GM12878 (cell line): ENCODE data around the gene NELFB. TPM values are rescaled to one million over a fixed set of nuclear protein-coding genes. Genes with fewer than 3 reads are reported as not detected.

Experiments
- ATAC-seq: fragments of 200-7000 bp; cut with Tn5 transposase; 3 replicates; pipeline ENCODE4 v1.9.1; 2020; ENCODE audit warnings: mild to moderate bottlenecking, moderate library complexity
- BruUV-seq: library from RNA; stranded (reverse); fragments of 400-500 nt; replicated peaks from 2 replicates; lab custom pipeline; 2021; lab: Mats Ljungman, UMichigan
- CTCF ChIA-PET: fragments of 300-600 bp; sonication (Branson Sonifier 250); formaldehyde crosslinking; extraction: SDS; loops from one replicate; lab custom pipeline; 2021; ENCODE audit warnings: inconsistent platforms; lab: Yijun Ruan, JAX
- POLR2A ChIA-PET: fragments of 350-600 bp; formaldehyde crosslinking; extraction: SDS; loops from one replicate; lab custom pipeline; 2021; ENCODE audit warnings: inconsistent platforms; lab: Charles Lee
- RAD21 ChIA-PET: fragments of 300-600 bp; sonication (Branson Sonifier 250); formaldehyde crosslinking; loops from one replicate; lab custom pipeline; 2023; ENCODE audit warnings: antibody characterized with exemption; ENCODE audit not compliant: unreplicated experiment; lab: Charles Lee
- SMC1A ChIA-PET: fragments of 300-600 bp; sonication (Branson Sonifier 250); formaldehyde crosslinking; loops from one replicate; lab custom pipeline; 2023; ENCODE audit not compliant: unreplicated experiment, uncharacterized antibody; lab: Charles Lee
- DNase-seq: peaks from one replicate; pipeline ENCODE4 v3.0.0-alpha.2; 2011; ENCODE audit warnings: low read depth, low spot score
- FAIRE-seq: peaks from 3 replicates; lab custom pipeline; 2011; peaks lifted over from hg19 to GRCh38; lab: Jason Lieb, UNC
- H2AFZ ChIP-seq: 2 replicates; pipeline ENCODE4 v1.6.0; 2011; ENCODE audit warnings: low read depth, low read length, control low read depth; ENCODE audit not compliant: control insufficient read depth
- H3K27ac ChIP-seq: 2 replicates; pipeline ENCODE4 v1.5.1; 2011; ENCODE audit warnings: control low read depth; ENCODE audit not compliant: control insufficient read depth, insufficient read depth
- H3K27me3 ChIP-seq, 2 experiments: replicated peaks in 1 of 2; 2 replicates each; pipeline versions ENCODE4 v1.6.0 to v1.6.1; 2011; ENCODE audit warnings: low read length in 1 of 2; ENCODE audit not compliant: control insufficient read depth in 2 of 2, insufficient read depth in 2 of 2
- H3K36me3 ChIP-seq, 2 experiments: 2 replicates each; pipeline ENCODE4 v1.5.1; 2011; ENCODE audit warnings: low read length in 1 of 2; ENCODE audit not compliant: control insufficient read depth in 2 of 2, insufficient read depth in 2 of 2
- H3K4me1 ChIP-seq: 2 replicates; pipeline ENCODE4 v1.6.1; 2011; ENCODE audit warnings: mild to moderate bottlenecking, low read length, moderate library complexity, mixed read lengths; ENCODE audit not compliant: control insufficient read depth, insufficient read depth
- H3K4me2 ChIP-seq: 2 replicates; pipeline ENCODE4 v1.6.0; 2011; ENCODE audit warnings: control low read depth; ENCODE audit not compliant: control insufficient read depth, insufficient read depth
- H3K4me3 ChIP-seq: fragments of 200-600 bp; sonication (generic); 2 replicates; pipeline ENCODE4 v1.5.1; 2016
- H3K79me2 ChIP-seq: 2 replicates; pipeline ENCODE4 v1.6.0; 2011; ENCODE audit warnings: low read length; ENCODE audit not compliant: control insufficient read depth, insufficient read depth
- H3K9ac ChIP-seq: 2 replicates; pipeline ENCODE4 v1.8.0; 2011; ENCODE audit warnings: low read length, control low read depth, mixed read lengths; ENCODE audit not compliant: control insufficient read depth, insufficient read depth
- H3K9me3 ChIP-seq: replicated peaks from 3 replicates; pipeline ENCODE4 v1.5.1; 2011; ENCODE audit warnings: mild to moderate bottlenecking, low read length; ENCODE audit not compliant: control insufficient read depth, insufficient read depth
- H4K20me1 ChIP-seq: 2 replicates; pipeline ENCODE4 v1.6.0; 2011; ENCODE audit not compliant: control insufficient read depth, insufficient read depth
- EED ChIP-seq: sonication (generic); IDR thresholded peaks from 2 replicates; pipeline ENCODE4 v1.6.1; 2016; ENCODE audit warnings: antibody characterized with exemption, low read depth
- NKRF ChIP-seq: fragments of 450-650 bp; conservative IDR thresholded peaks from 2 replicates; pipeline ENCODE4 v1.6.1; 2017; ENCODE audit warnings: mild to moderate bottlenecking, moderate library complexity
- PAX8 ChIP-seq: fragments of 450-650 bp; IDR thresholded peaks from 2 replicates; pipeline ENCODE4 v1.6.1; 2017; ENCODE audit warnings: mild to moderate bottlenecking, moderate library complexity
- SMARCA5 ChIP-seq: fragments of 450-650 bp; IDR thresholded peaks from 2 replicates; pipeline ENCODE4 v1.6.1; 2017; ENCODE audit warnings: mild to moderate bottlenecking
- ZNF217 ChIP-seq: fragments of 450-650 bp; IDR thresholded peaks from 2 replicates; pipeline ENCODE4 v1.6.1; 2017; ENCODE audit warnings: antibody characterized with exemption, mild to moderate bottlenecking
- WGBS: methylation state at CpG from one replicate; pipeline ENCODE4 v1.1.6; 2016; ENCODE audit warnings: low lambda C conversion rate; ENCODE audit not compliant: insufficient replicate concordance, insufficient coverage; ENCODE audit errors: missing lambda C conversion rate; 5-methylcytosine and 5-hydroxymethylcytosine counted together
- in situ Hi-C: fragments of 300-500 bp; cut with MboI; formaldehyde crosslinking; loops from 9 replicates; pipeline ENCODE4 v1.14.3; 2018; ENCODE audit warnings: mixed read lengths
- intact Hi-C: fragments of 100-400 bp; cut with micrococcal nuclease; formaldehyde crosslinking; loops from one replicate; pipeline ENCODE4 v1.14.2; 2022; ENCODE audit not compliant: unreplicated experiment
- polyA plus RNA-seq, 11 experiments: library from polyadenylated mRNA; depleted of rRNA in 4 of 11; unstranded in 6 of 11; stranded (reverse) in 5 of 11; fragments of >200 nt; fragmentation: Nextera tagmentation in 4 of 11; fragmentation: Illumina TruSeq in 1 of 11; extraction: Ambion mirVana in 4 of 11; extraction: Trizol in 1 of 11; gene quantifications; 1 replicate in 1 of 11; 2 replicates in 10 of 11; pipeline versions ENCODE4 v1.2.1 to v1.2.3, GENCODE V29; 2011 to 2016; ENCODE audit warnings: inconsistent platforms in 2 of 11, missing spikeins in 2 of 11, low read depth in 1 of 11
- total RNA-seq, 4 experiments: library from RNA; depleted of rRNA in 3 of 4; stranded (reverse); fragments of >200 nt in 3 of 4; fragmentation: Illumina TruSeq in 1 of 4; extraction: Trizol in 1 of 4; gene quantifications; 2 replicates each; pipeline versions ENCODE4 v1.2.1 to v1.2.3, GENCODE V29; 2013 to 2021
- TF ChIP-seq, protein P1 (sequence below): fragments of 450-650 bp; IDR thresholded peaks from 2 replicates; pipeline ENCODE4 v1.6.1; 2017; ENCODE audit warnings: borderline replicate concordance

NELFB gene
- total and polyA plus RNA-seq, 10 of the 15 experiments (the other 5 are each of a cell fraction or from before 2014, with no cell fraction given) = 0.19 to 63.4 (median 30.9) TPM

GRCh38 chr9:137308057-137308619 lies 53.0 kb downstream of the NELFB start:
- Histone ChIP-seq H2AFZ (no peak overlapping the region), H3K27me3 (no peaks in the 10 kb centered on the region), H3K79me2 (no peaks in the 10 kb centered on the region), H3K4me3 (no peak overlapping the region), H3K27ac (no peak overlapping the region), H3K36me3 (no peaks in the 10 kb centered on the region), H4K20me1 (no peaks in the 10 kb centered on the region), H3K4me2 (no peak overlapping the region)
- intact Hi-C loops = no loop called here
- in situ Hi-C loops = no loop called here
- WGBS = 66% methylated on average over 20 of the region's 20 CpGs
- FAIRE-seq = no peak
- BruUV-seq = no TSS peak
- ChIA-PET SMC1A (interaction anchor here (0.6 kb wide), 1 partner anchor 150 kb away, joined by 3 read pairs; no protein-coding TSS in a partner anchor), POLR2A (interaction anchor here (0.6 to 2.0 kb wide), 2 partner anchors 8 to 102 kb away, joined by 3 to 6 read pairs; no protein-coding TSS in a partner anchor)
- TF ChIP-seq ZNF217 = no peak
- no peak for TF ChIP-seq SMARCA5
- TF ChIP-seq EED = no peak
- no peak for TF ChIP-seq PAX8
- no peak for TF ChIP-seq NKRF
- TF ChIP-seq, protein P1, sequence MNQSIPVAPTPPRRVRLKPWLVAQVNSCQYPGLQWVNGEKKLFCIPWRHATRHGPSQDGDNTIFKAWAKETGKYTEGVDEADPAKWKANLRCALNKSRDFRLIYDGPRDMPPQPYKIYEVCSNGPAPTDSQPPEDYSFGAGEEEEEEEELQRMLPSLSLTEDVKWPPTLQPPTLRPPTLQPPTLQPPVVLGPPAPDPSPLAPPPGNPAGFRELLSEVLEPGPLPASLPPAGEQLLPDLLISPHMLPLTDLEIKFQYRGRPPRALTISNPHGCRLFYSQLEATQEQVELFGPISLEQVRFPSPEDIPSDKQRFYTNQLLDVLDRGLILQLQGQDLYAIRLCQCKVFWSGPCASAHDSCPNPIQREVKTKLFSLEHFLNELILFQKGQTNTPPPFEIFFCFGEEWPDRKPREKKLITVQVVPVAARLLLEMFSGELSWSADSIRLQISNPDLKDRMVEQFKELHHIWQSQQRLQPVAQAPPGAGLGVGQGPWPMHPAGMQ = no peak
- TF ChIP-seq, all 136 proteins: peak for 0
- ChIA-PET RAD21 (no interaction called here), CTCF (no interaction called here)
- ATAC-seq (no peak), DNase-seq (no peak)
- H3K4me1 ChIP-seq = peaks cover 12% of the 10 kb centered on the region
- H3K9ac ChIP-seq = no peak overlapping the region
- no peaks in the 10 kb centered on the region for H3K9me3 ChIP-seq
